Osteocyte (in vitro differentiated cells): ENCODE measurements around the gene OR2H2. TPM values are rescaled to one million over a fixed set of nuclear protein-coding genes. Genes with fewer than 3 reads are reported as not detected.

Experiments
- DNase-seq: peaks from one replicate; pipeline ENCODE4 v3.0.0; 2021; ENCODE audit warnings: mixed read lengths; ENCODE audit not compliant: unreplicated experiment; ENCODE audit errors: extremely low spot score
- H3K27ac Mint-ChIP-seq: one replicate; pipeline ENCODE4 v1.8.0; 2021; ENCODE audit warnings: mild to moderate bottlenecking, mixed read lengths; ENCODE audit not compliant: unreplicated experiment
- H3K27me3 Mint-ChIP-seq: one replicate; pipeline ENCODE4 v1.8.0; 2021; ENCODE audit warnings: mixed read lengths; ENCODE audit not compliant: unreplicated experiment
- H3K36me3 Mint-ChIP-seq: one replicate; pipeline ENCODE4 v1.8.0; 2021; ENCODE audit warnings: mixed read lengths; ENCODE audit not compliant: unreplicated experiment
- H3K4me1 Mint-ChIP-seq: one replicate; pipeline ENCODE4 v1.8.0; 2021; ENCODE audit warnings: mixed read lengths; ENCODE audit not compliant: unreplicated experiment
- H3K4me3 Mint-ChIP-seq: one replicate; pipeline ENCODE4 v1.8.0; 2021; ENCODE audit warnings: mild to moderate bottlenecking, moderate library complexity, mixed read lengths; ENCODE audit not compliant: unreplicated experiment
- H3K9me3 Mint-ChIP-seq: one replicate; pipeline ENCODE4 v1.8.0; 2021; ENCODE audit warnings: mixed read lengths; ENCODE audit not compliant: unreplicated experiment
- total RNA-seq: library from RNA; stranded (reverse); gene quantifications from 2 replicates; pipeline ENCODE4 v1.2.1, GENCODE V29; 2021
- TF ChIP-seq, protein P1 (sequence below): fragments of 200-600 bp; sonication (generic); IDR thresholded peaks from 2 replicates; pipeline ENCODE4 v1.5.0; 2021; ENCODE audit warnings: antibody characterized with exemption, mild to moderate bottlenecking, moderate library complexity

Gene OR2H2
- total RNA-seq, 1 donor from 2014 or later, result not detected

DNA sequence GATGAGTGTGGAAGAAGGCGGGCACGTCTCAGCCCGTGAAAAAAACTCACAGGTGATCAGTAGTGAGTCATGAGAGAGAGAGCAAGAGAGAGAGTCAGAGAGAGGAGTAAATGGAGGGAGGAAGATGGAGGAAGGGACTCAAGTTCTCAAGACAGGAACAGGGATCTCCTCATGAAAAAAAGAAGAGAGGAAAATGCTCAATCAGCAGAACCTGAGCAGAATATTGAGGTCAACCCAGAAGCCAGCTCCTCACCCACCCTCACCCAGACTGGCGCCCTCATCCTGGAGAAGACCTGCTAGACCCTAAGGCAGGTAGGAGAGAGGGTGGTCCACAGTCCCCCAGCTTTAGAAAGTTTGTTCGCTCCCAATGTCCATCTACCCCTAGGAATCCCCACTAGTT, 30.2 kb upstream of the OR2H2 start:
- Mint-ChIP-seq H3K27ac (no peak overlapping the region), H3K27me3 (peaks cover 66% of the 10 kb centered on the region), H3K4me1 (peaks cover 2% of the 10 kb centered on the region), H3K9me3 (no peaks in the 10 kb centered on the region), H3K36me3 (peaks cover 3% of the 10 kb centered on the region), H3K4me3 (no peak overlapping the region)
- no peak for DNase-seq
- TF ChIP-seq, protein P1, sequence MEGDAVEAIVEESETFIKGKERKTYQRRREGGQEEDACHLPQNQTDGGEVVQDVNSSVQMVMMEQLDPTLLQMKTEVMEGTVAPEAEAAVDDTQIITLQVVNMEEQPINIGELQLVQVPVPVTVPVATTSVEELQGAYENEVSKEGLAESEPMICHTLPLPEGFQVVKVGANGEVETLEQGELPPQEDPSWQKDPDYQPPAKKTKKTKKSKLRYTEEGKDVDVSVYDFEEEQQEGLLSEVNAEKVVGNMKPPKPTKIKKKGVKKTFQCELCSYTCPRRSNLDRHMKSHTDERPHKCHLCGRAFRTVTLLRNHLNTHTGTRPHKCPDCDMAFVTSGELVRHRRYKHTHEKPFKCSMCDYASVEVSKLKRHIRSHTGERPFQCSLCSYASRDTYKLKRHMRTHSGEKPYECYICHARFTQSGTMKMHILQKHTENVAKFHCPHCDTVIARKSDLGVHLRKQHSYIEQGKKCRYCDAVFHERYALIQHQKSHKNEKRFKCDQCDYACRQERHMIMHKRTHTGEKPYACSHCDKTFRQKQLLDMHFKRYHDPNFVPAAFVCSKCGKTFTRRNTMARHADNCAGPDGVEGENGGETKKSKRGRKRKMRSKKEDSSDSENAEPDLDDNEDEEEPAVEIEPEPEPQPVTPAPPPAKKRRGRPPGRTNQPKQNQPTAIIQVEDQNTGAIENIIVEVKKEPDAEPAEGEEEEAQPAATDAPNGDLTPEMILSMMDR, result no peak

DNA sequence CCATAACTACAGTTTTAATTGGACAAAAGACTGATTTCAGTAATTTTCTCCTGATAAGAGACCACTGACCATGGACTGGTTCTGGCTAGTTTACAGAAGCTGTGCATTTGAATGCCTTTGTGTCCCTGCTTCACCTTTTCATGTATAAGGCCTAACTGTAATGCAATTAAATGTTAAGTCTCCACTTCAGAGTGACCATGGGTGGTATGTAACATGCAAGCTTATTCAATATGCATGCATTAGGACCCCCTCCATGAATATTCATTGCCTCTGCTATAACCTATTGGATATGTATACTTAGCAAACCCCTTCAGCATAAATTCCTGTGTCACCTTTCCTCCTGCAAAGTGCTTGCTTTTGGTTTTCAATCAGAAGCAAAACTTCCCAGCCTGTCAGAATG, 27.6 kb upstream of the OR2H2 start:
- TF ChIP-seq, protein P1, result no peak
- no peak for DNase-seq
- H3K27me3 Mint-ChIP-seq, result peaks cover 66% of the 10 kb centered on the region

DNA sequence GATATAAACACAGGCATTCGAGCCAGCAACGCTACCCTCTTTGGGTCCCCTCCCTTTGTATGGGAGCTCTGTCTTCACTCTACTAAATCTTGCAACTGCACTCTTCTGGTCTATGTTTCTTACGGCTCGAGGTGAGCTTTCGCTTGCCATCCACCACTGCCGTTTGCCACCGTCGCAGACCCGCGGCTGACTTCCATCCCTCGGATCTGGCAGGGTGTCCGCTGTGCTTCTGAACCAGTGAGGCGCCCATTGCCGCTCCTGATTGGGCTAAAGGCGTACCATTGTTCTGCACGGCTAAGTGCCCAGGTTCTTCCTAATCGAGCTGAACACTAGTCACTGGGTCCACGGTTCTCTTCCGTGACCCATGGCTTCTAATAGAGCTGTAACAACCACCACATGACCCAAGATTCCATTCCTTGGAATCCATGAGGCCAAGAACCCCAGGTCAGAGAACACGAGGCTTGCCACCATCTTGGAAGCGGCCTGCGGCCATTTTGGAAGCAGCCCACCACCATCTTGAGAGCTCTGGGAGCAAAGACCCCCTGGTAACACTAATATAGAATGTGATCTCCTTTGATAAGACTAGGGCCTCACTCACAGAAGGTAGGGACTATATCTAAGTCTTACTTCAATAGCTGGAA, 26.4 kb upstream of the OR2H2 start:
- Mint-ChIP-seq H3K4me1 (no peaks in the 10 kb centered on the region), H3K36me3 (peaks cover 3% of the 10 kb centered on the region), H3K4me3 (no peak overlapping the region), H3K9me3 (no peaks in the 10 kb centered on the region), H3K27ac (no peak overlapping the region), H3K27me3 (peaks cover 57% of the 10 kb centered on the region)
- TF ChIP-seq, protein P1, result no peak
- DNase-seq, result no peak

More for the DNA sequence above, 27.6 kb upstream of the OR2H2 start:
- Mint-ChIP-seq H3K9me3 (no peaks in the 10 kb centered on the region), H3K27ac (no peak overlapping the region), H3K4me1 (peaks cover 2% of the 10 kb centered on the region), H3K4me3 (no peak overlapping the region), H3K36me3 (peaks cover 3% of the 10 kb centered on the region)

DNA sequence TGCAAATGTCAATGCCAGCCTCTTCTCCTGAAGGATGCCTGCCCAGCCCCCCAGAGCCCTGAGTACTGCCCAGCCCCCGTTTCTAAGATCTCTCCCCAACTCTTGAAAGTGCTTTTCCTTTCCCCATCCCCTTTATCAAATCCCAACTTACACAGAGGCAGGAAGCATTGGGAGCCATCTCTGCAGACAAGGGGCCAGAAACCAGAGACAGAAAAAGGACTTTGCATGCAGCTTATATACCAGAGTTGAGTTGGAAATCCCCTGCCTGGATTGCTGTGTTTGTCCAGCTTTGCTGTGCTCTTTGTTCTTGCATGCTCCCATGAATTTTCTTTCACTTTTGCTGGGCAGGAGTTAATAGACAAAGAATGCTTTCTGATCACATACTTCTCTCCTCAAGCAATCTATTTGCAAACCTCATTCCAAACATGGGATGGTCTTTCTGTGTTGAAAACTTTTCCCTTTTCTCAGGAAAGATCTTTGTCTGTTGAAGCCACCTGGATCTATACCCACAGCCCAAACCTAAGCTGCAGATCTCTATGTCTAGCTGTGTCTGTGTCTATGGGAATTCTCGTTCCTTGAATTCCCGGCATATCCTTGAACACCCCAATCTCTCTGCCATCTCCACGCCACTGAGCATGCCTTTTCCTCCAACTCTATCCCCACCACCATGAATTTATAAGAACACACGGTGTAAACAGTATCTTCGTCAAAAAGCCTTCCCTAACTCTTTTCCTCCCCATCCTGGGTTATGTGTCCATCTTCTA, 25.2 kb upstream of the OR2H2 start, which contains the start of gene UBD:
UBD (minus strand) TSS at position 209 of the 764 bp plus-strand sequence; CDS start at position 178, 31 bp downstream.
- no peaks in the 10 kb centered on the region for H3K4me1 Mint-ChIP-seq
- peaks cover 45% of the 10 kb centered on the region for H3K27me3 Mint-ChIP-seq
- no peak within 1 kb of the TSS for H3K4me3 Mint-ChIP-seq
- no peak within 1 kb of the TSS for H3K27ac Mint-ChIP-seq
- DNase-seq, result no peak
- TF ChIP-seq, protein P1, result no peak
- H3K9me3 Mint-ChIP-seq, result no peaks in the 10 kb centered on the region
- no peaks in the 10 kb centered on the region for H3K36me3 Mint-ChIP-seq

DNA sequence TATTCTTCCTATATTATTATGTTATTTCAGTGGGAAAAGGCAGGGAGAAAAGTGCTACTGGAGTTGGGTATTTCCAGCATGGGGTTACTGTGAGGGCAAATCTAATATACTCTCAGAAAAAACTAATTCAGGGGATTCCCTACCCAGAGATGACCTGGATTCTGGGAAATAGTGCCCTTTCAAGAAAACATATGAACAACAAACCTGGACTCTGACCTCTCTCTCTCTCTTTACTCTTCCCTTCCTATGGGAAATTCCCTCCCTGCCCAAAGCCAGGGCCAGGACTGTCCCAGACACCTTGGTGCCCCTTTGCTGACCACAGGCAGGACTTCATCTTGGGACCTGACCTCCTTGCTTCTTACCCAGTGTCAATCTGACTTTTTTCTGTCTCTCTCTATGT, 23.8 kb upstream of the OR2H2 start:
- no peaks in the 10 kb centered on the region for H3K9me3 Mint-ChIP-seq
- H3K36me3 Mint-ChIP-seq, result no peaks in the 10 kb centered on the region
- H3K27ac Mint-ChIP-seq, result no peak overlapping the region
- TF ChIP-seq, protein P1, result no peak
- H3K4me1 Mint-ChIP-seq, result no peaks in the 10 kb centered on the region
- no peak overlapping the region for H3K4me3 Mint-ChIP-seq
- no peak for DNase-seq
- H3K27me3 Mint-ChIP-seq, result peaks cover 35% of the 10 kb centered on the region
